IMR-90 (cell line): ENCODE data around the gene ERH.

Experiments
- CHD1 ChIP-seq: IDR thresholded peaks from 2 replicates; pipeline ENCODE4 v1.6.1; 2012; ENCODE audit warnings: low read depth, low read length, improper control_type of control experiment
- NFE2L2 ChIP-seq: fragments of 150-350 bp; IDR thresholded peaks from 2 replicates; pipeline ENCODE4 v1.6.1; 2016; ENCODE audit warnings: low read depth, mild to moderate bottlenecking, low read length
- POLR2A ChIP-seq: IDR thresholded peaks from 2 replicates; pipeline ENCODE4 v1.6.1; 2012; ENCODE audit warnings: mild to moderate bottlenecking, low read depth, low read length

DNA sequence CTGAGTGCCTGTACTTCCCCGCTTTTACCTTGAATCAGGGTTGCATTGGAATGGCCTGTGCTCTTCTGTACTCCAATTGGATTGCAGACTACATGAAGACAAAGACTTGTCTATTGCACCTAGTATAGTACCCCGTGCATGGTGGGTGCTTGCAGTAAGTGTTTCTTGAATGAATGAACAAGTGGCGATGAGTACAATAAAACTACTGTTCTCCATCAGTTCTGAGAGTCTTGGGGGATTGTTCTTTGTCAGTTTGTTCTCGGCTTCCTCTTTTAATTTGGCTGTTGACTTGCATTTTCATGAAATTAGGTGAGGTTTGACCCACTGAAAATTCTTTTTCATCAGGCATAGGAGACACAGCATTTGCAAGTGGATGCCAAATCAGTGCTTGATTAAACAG lies 34.1 kb downstream of the ERH start:
- no peak for TF ChIP-seq CHD1
- TF ChIP-seq POLR2A, result no peak
- TF ChIP-seq NFE2L2, result no peak
